Left cardiac atrium (tissue), 4 donors: ENCODE measurements around the gene TPCN2. TPM values are rescaled to one million over a fixed set of nuclear protein-coding genes. Genes with fewer than 3 reads are reported as not detected.
"Not testable (repeated sequence)": the region's sequence is repeated elsewhere in the genome, so short reads cannot be mapped to it uniquely, and the experiment has no call there.

Experiments
- ATAC-seq, 2 donors: fragments of 200-7000 bp; cut with Tn5 transposase; one replicate each; pipeline ENCODE4 v1.9.1; 2020; ENCODE audit warnings: mild to moderate bottlenecking in 2 of 2, moderate library complexity in 2 of 2
- DNase-seq: peaks from one replicate; pipeline ENCODE4 v3.0.0-alpha.2; 2020
- intact Hi-C, 2 donors: fragments of 100-400 bp; cut with DNase I; formaldehyde crosslinking; loops; one replicate each; pipeline versions ENCODE4 v1.14.1 to v1.15.1; 2022 to 2023
- total RNA-seq, 2 donors: library from RNA; stranded (reverse); fragmentation: NEBNext Ultra II Directional; extraction: Animal tissue kit (Norgen Biotek cat#: 25700); gene quantifications; one replicate each; pipeline ENCODE4 v1.2.1, GENCODE V29; 2021
- donor health status: DM: no; HTN: yes; CAD: no.
- donor health status: DM: no; HTN: yes; CAD: no; lungs with severe emphysema.
- donor health status: DM: yes; HTN: yes; CAD: no.
- donor health status: Dilated cardiomyopathy.

TPCN2 gene
- total RNA-seq, 2 donors from 2014 or later = 7.3 to 9.7 TPM

GRCh38 chr11:69131121-69131566 lies 82.4 kb downstream of the TPCN2 start:
- peak; percentile 44 to 75 for ATAC-seq
- intact Hi-C loops = loop anchor here in 1 of 2 donors (5.0 kb wide), 1 partner anchor 81 kb away; no protein-coding TSS in a partner anchor
- DNase-seq = peak; percentile 69

DNA sequence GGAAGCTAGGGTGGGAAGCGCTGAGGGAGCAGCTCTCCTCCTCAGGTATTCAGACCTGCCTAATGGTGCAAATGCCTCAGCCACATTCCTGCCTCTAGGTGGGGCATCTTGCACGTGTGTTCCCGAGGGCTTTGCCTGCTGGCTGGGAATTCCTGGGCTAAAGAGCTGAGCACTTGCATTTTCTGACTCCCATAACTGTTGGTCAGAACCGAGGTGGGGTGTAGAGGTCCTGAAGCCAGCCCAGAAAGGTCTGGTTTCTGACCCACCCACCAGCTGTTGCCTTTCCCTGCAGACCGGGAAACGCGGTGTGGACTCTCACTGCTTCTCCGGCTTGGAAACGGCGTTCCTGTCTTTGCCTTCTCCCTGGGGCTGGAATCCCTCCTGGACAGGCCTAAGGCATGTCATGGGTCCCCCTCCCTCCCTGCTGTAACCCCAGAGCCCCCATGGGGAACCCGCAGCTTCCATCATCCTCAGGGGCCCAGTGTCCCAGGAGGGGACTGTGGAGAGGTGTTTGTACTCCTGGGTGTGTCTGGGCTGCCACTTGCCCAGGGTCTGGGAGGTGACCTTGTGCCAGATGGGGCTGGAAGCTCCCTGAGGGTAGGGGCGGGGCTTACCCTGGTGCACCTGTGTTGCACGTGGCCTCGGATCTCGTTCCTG lies 83.0 kb downstream of the TPCN2 start:
- DNase-seq (peak; percentile 67), ATAC-seq (peak; percentile 79 to 86)
- intact Hi-C loops = loop anchor here in 1 of 2 donors (5.0 kb wide), 1 partner anchor 81 kb away; no protein-coding TSS in a partner anchor

DNA sequence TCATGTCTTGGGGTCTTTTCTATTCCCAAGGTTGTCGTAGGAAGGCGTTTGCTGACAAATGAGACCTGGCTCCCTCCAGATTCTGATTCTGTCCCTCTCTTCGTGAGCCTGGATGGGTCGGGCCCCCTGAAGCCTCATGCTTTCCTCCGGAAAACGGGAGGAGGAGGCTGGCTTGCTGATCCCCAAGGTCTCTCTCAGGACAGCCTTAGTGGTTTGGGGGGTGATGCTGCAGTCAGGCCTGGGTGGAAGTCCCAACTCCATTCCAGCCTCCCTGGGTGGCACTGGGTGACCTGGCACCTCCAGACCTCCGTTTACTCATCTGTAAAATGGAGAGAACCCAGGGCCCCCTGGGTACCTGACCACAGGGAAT lies 83.6 kb downstream of the TPCN2 start:
- ATAC-seq = no peak
- no peak for DNase-seq
- intact Hi-C loops = loop anchor here in 1 of 2 donors (5.0 kb wide), 1 partner anchor 80 kb away; no protein-coding TSS in a partner anchor

DNA sequence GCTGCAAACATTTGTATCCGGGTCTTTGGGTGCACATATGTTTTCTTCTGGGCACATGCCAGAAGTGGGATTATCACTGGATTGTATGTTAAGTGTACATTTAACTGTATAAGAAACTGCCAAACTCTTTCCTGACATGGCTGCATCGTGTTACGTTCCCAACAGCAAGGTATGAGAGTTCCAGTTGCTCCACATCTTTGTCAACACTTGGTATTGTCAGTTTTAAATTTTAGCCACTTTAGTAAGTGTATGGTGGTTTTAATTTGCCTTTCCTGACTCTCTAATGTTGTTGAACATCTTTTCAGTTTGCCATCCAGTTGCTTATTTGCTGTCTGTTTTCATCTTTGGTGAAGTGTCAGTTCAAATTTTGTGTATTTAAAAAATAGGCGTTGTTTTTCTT lies 84.5 kb downstream of the TPCN2 start:
- ATAC-seq (no peak), DNase-seq (no peak)
- intact Hi-C loops = loop anchor here in 1 of 2 donors (5.0 kb wide), 1 partner anchor 79 kb away; no protein-coding TSS in a partner anchor

DNA sequence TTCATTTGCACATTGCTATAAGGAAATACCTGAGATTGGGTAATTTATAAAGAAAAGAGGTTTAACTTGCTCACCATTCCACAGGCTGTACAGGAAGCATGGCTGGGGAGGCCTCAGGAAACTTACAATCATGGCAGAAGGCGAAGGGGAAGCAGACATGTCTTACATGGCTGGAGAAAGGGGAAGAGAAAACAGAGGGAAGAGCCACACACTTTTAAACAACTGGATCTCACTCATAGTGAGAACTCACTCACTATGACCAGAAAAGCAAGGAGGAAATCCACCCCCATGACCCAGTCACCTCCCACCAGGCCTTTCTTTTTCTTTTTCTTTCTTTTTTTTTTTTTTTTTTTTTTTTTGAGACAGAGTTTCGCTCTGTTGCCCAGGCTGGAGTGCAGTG lies 85.5 kb downstream of the TPCN2 start:
- intact Hi-C loops = loop anchor here in 1 of 2 donors (5.0 kb wide), 1 partner anchor 78 kb away; no protein-coding TSS in a partner anchor
- not testable (repeated sequence) for DNase-seq, ATAC-seq

DNA sequence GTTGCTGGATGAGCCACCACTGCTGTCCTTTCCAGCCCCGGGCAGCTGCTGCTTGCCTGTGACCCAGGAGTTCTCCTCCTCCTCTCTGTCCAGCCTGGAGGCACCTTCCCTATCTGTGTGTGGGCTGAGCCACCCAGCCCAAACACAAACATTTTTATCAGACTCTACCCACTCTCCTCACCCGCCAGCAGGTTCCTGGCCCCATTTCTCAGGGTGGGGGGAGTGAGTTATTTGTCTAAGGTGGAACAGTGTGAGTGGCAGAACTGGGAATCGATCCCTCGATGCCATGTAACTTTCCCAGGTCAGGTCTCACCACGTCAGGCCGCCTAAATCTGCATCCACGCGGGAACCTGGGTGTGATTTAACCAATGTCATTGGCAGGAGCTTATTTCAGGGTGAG lies 86.2 kb downstream of the TPCN2 start:
- intact Hi-C loops = loop anchor here in 1 of 2 donors (5.0 kb wide), 1 partner anchor 77 kb away; no protein-coding TSS in a partner anchor
- DNase-seq (no peak), ATAC-seq (no peak)

DNA sequence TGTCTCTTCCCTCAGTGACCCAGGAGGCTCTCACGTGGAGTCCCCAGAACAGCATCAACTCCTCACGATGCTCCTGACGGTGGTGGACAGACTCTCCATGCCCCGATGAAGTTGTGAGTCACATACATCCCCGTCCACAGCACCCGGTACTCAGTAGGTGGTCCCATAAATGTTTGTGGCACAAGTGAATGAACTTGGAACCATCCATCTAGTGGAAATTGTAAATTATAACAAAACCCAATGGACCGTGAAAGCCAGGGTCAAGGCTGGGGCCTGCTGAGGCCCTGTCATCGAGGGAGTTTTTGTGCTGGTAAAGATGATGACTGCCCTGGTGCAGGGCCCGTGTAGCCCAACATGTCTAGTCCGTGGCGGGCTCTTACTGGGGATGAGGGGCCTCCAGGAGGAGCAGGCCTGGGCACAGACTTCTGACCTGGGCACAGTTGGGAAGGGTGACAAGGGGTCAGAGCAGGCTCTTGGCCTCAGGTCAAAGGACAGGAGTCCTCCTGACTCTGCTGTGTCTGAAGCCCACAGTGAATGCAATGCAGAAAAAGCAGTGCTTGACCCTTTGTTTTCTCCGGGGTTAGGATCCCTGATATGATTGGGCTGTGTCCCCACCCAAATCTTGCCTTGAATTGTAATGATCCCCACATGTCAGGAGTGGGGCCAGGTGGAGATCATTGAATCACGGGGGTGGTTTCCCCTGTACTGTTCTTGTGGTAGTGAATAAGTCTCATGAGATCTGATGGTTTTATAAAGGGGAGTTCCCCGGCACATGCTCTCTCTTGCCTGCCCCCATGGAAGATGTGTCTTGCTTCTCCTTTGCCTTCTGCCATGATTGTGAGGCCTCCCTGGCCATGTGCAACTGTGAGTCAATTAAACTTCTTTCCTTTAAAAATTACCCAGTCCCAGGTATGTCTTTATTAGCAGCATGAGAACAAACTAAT lies 87.0 kb downstream of the TPCN2 start:
- ATAC-seq (no peak), DNase-seq (no peak)
- intact Hi-C loops = no loop called here

DNA sequence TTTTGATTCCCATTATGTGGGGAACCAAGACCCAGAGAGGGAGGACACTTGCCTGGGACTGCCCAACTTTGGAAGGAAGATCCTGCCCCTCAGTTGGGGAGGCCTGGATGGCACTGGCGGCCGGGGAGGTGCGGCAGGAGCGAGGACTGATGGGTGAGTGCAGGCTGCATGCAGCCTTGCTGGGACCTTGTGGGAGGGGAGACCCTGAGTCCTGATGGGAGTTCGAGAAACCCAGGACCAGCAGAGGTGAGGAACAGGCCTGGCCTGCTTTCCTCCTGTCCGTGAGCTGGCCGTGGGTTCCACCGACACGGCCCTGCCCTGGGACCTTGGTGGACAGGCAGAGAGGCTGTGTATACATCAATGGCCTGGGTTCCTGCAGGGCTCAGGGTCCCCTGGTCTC lies 87.7 kb downstream of the TPCN2 start:
- ATAC-seq (no peak), DNase-seq (no peak)
- intact Hi-C loops = no loop called here

DNA sequence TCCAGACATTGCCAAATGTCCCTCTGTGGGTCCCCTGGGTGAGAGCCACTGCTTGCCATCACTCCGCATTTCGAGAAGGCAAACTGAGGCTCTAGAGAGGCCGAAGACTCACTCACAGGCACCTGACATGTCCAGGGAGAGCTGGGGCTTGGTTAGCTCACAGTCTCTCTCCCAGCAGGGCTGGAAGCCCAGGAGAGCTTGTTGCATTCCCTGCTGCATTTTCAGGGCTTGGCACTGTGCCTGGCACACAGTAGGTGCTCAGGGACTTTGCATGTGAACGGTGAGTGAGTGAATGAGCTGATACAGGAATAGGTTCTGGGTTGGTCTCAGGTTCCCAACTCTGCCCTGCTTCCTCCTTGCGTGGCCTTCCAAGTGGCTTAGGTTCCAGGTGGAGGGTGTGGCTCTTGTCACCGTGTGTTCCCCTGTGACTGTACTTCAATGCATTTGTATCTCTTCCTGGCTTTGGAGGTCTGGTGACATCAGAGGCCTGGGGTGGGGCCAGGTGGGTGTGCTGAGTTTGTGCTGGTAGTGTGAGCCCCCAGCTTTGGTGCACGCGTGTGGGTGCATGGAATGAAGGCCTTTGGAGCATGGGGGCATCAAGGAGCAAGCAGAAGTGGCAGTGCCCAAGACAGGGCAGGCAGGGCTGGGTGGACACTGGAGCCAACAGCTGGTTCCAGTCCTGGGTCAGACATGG lies 88.6 kb downstream of the TPCN2 start:
- no peak for DNase-seq
- intact Hi-C loops = no loop called here
- ATAC-seq = no peak

- ATAC-seq = peak in 1 of 2 donors; percentile 50
- intact Hi-C loops = no loop called here
- no peak for DNase-seq
Measured at GRCh38 chr11:69138265-69138664, 89.5 kb downstream of the TPCN2 start.

- ATAC-seq, intact Hi-C loops, DNase-seq: not testable (repeated sequence)
Measured at GRCh38 chr11:69140161-69140560, 91.4 kb downstream of the TPCN2 start.

GRCh38 chr11:69140635-69141034 lies 91.9 kb downstream of the TPCN2 start:
- no peak for ATAC-seq
- DNase-seq = no peak
- intact Hi-C loops = no loop called here

- no peak for ATAC-seq
- intact Hi-C loops = no loop called here
- DNase-seq = no peak
Measured at GRCh38 chr11:69141742-69142141, 93.0 kb downstream of the TPCN2 start.

DNA sequence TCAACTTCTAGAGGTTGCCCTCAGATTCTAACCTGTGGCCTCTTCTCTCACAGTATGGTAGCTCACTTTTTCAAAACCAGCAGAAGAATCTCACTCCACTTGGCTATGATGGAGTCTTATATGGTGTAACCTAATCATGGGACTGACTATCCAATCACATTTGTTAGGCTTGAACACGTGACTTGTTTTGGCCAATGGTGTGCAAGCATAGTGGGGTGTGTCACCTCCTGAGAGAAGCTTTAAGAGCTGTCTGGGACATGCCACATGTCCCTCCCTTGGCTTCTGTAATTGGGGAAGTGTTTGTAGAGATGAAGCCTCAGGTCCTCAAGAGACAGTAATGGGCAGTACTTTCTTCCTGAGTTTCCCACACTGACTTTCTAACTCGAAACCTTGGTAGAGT lies 94.2 kb downstream of the TPCN2 start:
- ATAC-seq (no peak), DNase-seq (no peak)
- intact Hi-C loops = no loop called here

DNA sequence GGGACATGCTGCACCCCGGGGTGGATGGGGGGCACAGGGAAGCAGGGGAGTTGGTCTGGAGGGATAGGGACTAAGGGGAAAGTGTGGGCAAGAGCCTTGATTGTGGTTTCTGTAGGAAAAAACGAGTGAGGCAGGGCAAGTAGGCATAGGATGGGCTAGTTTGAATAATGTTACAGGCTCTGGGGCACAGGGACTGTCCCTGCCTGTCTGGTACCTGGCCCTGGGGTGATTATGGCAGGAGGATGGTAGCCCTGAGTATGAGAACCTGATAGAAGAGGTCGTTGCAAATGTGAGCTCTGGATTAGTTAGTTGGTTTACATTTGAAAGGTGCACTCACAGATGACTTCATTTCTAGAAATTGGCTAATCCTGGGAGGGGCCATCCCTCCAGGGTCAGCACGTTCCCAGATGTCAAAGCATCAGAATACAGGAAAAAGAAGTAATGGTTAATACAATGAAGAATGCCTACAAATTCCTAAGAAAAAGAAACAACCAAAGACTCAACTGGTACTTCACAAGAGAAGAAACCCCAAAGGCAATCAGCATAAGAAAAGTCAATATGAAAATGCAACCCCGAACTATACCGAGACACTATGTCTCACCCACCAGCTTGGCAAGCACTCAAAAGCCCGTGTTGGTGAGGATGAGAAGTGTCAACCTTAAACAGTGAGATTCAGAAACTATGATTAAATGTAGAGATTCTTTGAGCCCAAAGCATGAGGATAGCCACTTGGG lies 95.8 kb downstream of the TPCN2 start:
- intact Hi-C loops = no loop called here
- no peak for ATAC-seq
- no peak for DNase-seq

DNA sequence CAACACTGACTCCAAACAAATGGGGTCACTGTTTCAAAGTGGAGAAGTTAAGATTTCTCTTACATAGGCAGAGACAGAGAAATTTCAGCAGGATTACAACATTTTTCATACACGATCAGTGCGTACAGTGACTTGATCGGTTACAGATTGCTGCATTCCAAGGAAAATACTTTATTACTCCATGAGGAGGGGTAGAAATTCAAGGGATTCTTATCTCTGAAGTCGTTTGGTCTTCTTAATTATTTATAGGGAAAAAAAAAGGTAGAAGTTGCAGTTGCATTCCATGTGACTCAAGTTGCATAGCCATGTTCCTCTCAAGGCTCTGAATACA lies 96.3 kb downstream of the TPCN2 start:
- intact Hi-C loops = no loop called here
- DNase-seq = no peak
- ATAC-seq = no peak

DNA sequence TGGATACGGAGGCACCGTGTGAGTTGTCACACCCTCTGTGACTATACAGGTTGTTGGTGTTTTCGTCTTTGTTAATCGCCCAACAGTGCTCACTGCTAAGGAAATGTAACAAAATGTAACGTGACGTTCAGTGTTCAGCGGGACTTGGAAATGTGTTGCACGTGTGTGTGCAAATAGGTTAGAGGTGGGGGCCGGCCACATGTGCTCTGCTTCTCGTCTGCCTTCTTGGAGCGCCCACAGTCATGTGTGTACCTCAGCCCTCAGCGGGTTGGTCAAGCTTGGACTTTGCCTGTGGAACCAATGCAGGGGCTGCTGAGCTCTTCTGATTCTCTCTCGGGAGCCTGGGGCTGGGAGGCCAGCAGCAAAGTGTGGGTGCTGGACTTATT lies 99.6 kb downstream of the TPCN2 start:
- intact Hi-C loops = no loop called here
- ATAC-seq (no peak), DNase-seq (no peak)

DNA sequence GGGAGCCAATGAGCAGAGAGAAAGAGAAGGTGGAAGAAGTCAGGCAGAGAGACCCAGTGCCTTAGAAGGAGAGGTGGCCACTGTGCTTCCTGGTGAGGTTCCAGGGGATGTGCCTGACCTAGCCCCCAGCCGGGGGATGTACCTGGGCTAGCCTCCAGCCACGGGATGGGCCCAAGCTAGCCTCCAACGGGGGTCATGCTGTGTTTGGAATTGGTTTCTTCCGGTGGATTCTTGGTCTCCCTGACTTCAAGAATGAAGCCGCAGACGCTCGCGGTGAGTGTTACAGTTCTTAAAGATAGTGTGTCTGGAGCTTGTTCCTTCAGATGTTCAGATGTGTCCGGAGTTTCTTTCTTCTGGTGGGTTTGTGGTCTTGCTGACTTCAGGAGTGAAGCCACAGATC lies 100.1 kb downstream of the TPCN2 start:
- no peak for DNase-seq
- no peak for ATAC-seq
- intact Hi-C loops = no loop called here
